HAP-1 (cell line): Measurements from ENCODE around the gene PLA2G4B.

Source experiments
- DNase-seq, 2 experiments: peaks; one replicate each; pipeline ENCODE4 v3.0.0-alpha.2; 2016 to 2020; ENCODE audit warnings: low spot score in 2 of 2
- H3K27me3 ChIP-seq: fragments of 250-450 bp; sonication (Bioruptor Pico); 2 replicates; pipeline ENCODE4 v1.5.1; 2020; ENCODE audit warnings: low read depth, mild to moderate bottlenecking, moderate library complexity
- H3K36me3 ChIP-seq: fragments of 250-450 bp; sonication (Bioruptor Pico); replicated peaks from 2 replicates; pipeline ENCODE4 v1.5.1; 2020; ENCODE audit warnings: mild to moderate bottlenecking
- H3K4me1 ChIP-seq: fragments of 250-450 bp; sonication (Bioruptor Pico); 2 replicates; pipeline ENCODE4 v1.5.1; 2020; ENCODE audit warnings: mild to moderate bottlenecking
- H3K4me3 ChIP-seq: fragments of 250-450 bp; sonication (Bioruptor Pico); 2 replicates; pipeline ENCODE4 v1.5.1; 2020; ENCODE audit warnings: mild to moderate bottlenecking, moderate library complexity
- H3K9me3 ChIP-seq: fragments of 250-450 bp; sonication (Bioruptor Pico); 2 replicates; pipeline ENCODE4 v1.5.1; 2020; ENCODE audit warnings: mild to moderate bottlenecking, moderate library complexity
- in situ Hi-C: fragments of 300-500 bp; cut with MboI; formaldehyde crosslinking; loops from 3 replicates; pipeline ENCODE4 v1.14.3; 2020; ENCODE audit warnings: low sequenced_read_pairs, inconsistent platforms, mixed read lengths

Gene PLA2G4B

DNA sequence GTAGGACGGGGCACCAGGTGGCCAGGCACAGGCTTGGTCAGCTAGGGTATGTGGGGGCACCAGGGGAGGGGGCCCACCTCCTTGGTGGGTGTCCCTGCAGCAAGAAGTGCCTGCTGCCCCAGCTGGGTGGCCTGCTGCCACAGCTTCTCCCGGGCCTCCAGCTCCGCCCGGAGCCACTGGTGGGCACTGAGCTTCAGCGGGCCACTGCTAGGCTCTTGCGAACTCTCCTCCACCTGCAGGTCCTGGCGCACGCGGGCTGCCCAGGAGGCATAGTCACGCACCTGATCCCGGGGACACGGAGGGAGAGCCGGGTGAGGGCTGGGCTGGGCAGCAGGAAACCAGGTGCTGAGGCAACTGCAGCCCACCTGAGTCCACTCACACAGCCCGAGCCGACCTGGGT lies 29.7 kb downstream of the PLA2G4B start:
- in situ Hi-C loops = no loop called here
- no peaks in the 10 kb centered on the region for H3K9me3 ChIP-seq
- H3K4me1 ChIP-seq = no peaks in the 10 kb centered on the region
- DNase-seq = no peak
- no peaks in the 10 kb centered on the region; the same call in 1 of the 2 replicates for H3K27me3 ChIP-seq
- H3K36me3 ChIP-seq = no peaks in the 10 kb centered on the region
- no peak overlapping the region for H3K4me3 ChIP-seq

- H3K27me3 ChIP-seq = no peaks in the 10 kb centered on the region; the same call in 1 of the 2 replicates
- in situ Hi-C loops = no loop called here
- no peaks in the 10 kb centered on the region for H3K9me3 ChIP-seq
- H3K36me3 ChIP-seq = no peaks in the 10 kb centered on the region
- no peak for DNase-seq
- H3K4me1 ChIP-seq = no peaks in the 10 kb centered on the region
- H3K4me3 ChIP-seq = no peak overlapping the region
Observed at GRCh38 chr15:41869770-41870688, 31.4 kb downstream of the PLA2G4B start.

DNA sequence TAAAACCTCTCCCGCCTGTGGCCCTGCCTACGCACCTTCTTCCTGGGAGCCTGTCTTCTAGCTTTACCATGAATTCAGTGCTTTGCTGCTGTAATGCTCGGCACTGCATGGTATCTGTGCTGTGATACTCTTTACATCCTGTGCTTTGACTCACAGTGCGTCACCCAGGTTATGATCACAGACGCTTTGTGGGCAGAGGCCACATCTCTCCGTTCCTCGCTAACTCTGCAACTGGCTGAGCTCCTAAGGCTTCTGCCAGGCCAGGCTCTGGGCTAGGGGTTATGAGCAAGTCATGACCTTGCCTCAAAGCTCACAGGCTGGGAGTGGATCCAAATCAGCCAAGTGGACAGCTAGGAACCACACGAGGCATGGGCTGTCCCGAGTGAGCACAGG lies 32.0 kb downstream of the PLA2G4B start:
- no peak overlapping the region for H3K4me3 ChIP-seq
- no peaks in the 10 kb centered on the region for H3K36me3 ChIP-seq
- no peaks in the 10 kb centered on the region for H3K4me1 ChIP-seq
- no peaks in the 10 kb centered on the region; the same call in 1 of the 2 replicates for H3K27me3 ChIP-seq
- H3K9me3 ChIP-seq = no peaks in the 10 kb centered on the region
- in situ Hi-C loops = no loop called here
- DNase-seq = no peak

DNA sequence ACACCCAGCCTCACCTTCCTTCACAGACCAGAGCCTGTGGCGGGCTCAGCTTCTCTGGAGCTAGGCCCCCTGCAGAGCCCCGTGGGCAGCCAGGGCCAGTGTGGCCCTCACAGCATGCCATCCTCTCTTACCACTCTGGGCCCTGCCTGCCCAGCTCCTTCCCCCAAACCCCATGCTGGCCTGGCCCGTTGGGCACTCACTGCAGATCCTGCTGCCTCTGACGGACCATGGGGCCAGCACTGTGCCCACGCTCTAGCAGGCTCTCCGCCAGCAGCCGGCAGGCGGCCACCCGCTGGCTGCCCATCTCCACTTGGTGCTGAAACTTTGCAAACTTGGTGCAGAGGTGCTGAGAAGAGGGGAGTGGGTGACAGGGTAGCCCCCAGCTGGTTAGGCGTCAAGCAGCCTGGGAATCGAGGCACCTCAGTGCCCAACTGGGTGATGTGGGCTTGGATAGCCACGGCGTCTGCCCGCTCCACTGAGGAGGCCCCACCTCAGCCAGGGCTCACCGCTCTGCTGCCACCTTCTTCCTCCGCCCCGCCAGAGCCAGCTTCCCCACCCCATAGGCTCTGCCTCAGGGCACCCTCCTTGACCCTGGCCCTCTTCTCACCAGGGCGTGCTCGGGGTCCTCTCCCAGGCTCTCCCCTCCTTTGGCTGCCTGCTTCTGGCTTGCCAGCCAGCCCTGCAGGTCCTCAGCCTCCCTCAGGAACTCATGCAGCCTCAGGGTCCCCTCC lies 32.7 kb downstream of the PLA2G4B start:
- Histone ChIP-seq H3K27me3 (no peaks in the 10 kb centered on the region; the same call in 1 of the 2 replicates), H3K9me3 (no peaks in the 10 kb centered on the region), H3K4me1 (no peaks in the 10 kb centered on the region), H3K4me3 (no peak overlapping the region), H3K36me3 (no peaks in the 10 kb centered on the region)
- DNase-seq = no peak
- in situ Hi-C loops = no loop called here

- Histone ChIP-seq H3K27me3 (no peaks in the 10 kb centered on the region; the same call in 1 of the 2 replicates), H3K9me3 (no peaks in the 10 kb centered on the region), H3K4me1 (no peaks in the 10 kb centered on the region), H3K36me3 (no peaks in the 10 kb centered on the region), H3K4me3 (no peak overlapping the region)
- in situ Hi-C loops = no loop called here
- DNase-seq = no peak
Observed at GRCh38 chr15:41872166-41872747, 33.6 kb downstream of the PLA2G4B start.

GRCh38 chr15:41873711-41874110 lies 35.1 kb downstream of the PLA2G4B start:
- H3K36me3 ChIP-seq = no peaks in the 10 kb centered on the region
- in situ Hi-C loops = no loop called here
- no peaks in the 10 kb centered on the region for H3K4me1 ChIP-seq
- no peak overlapping the region for H3K4me3 ChIP-seq
- no peaks in the 10 kb centered on the region; the same call in 1 of the 2 replicates for H3K27me3 ChIP-seq
- H3K9me3 ChIP-seq = no peaks in the 10 kb centered on the region
- no peak for DNase-seq

DNA sequence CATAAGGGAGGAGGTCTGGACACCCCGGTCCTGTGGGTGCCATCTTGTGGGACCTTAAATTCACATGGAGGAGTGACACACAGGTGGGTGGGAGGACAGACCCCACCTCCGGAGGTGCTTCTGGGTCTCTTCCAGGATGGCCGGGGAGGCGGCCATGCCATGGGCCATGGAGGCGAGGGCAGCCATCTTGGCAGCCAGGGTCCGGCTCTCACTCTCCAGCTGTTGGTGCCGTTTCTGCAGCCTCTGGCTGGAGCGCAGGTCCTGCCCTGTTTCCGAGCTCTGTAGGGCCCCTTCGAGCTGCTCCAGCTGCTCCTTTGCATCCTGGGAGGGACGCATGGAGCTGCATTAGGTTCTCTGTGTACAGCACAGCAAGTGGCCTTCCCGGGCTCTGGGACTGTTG lies 36.1 kb downstream of the PLA2G4B start:
- Histone ChIP-seq H3K9me3 (no peaks in the 10 kb centered on the region), H3K4me1 (no peaks in the 10 kb centered on the region), H3K4me3 (no peak overlapping the region), H3K27me3 (no peaks in the 10 kb centered on the region; the same call in 1 of the 2 replicates), H3K36me3 (no peaks in the 10 kb centered on the region)
- no peak for DNase-seq
- in situ Hi-C loops = no loop called here

DNA sequence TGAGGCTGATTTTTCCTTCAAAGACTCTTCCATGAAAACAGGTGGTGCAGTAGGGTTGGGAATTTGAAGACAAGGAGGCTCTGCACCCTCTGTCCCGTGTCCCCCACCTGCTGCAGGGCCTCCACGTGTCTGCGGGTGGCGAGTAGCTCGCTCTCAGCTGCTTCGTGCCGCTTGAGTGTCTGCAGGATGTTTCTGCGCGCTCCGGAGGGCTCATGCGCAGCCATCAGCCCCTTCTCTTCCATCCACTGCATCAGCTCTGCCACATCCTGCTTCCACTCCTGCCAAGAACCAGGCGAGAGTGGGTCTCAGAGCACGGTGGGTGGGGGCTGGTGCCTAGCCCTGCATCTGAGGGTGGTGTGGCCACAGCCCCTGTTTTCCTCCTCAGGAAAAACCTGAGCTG lies 37.4 kb downstream of the PLA2G4B start:
- no peak overlapping the region for H3K4me3 ChIP-seq
- no peaks in the 10 kb centered on the region for H3K36me3 ChIP-seq
- DNase-seq = no peak
- H3K4me1 ChIP-seq = no peaks in the 10 kb centered on the region
- no peaks in the 10 kb centered on the region; the same call in 1 of the 2 replicates for H3K27me3 ChIP-seq
- in situ Hi-C loops = no loop called here
- no peaks in the 10 kb centered on the region for H3K9me3 ChIP-seq

DNA sequence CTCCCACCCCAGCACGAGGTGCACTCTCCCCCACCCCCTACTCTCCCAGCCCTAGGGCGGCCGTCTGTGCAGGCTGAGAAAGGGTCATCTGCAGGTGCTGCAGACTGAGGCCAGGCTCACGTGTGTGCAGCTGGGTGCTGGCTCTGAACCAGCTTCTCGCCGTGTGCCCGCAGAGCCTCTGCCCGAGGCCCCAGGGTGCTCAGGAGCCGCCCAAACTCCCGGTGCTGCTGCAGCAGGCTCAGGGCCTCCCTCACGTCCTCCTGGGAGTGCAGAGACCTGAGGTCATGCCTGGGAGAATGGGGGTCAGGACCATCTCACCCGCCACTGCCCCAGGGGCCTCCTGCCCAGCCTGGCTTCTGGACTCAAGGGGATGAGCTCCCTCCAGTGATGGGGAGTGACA lies 38.0 kb downstream of the PLA2G4B start:
- H3K27me3 ChIP-seq = no peaks in the 10 kb centered on the region; the same call in 1 of the 2 replicates
- H3K9me3 ChIP-seq = no peaks in the 10 kb centered on the region
- no peak for DNase-seq
- no peaks in the 10 kb centered on the region for H3K4me1 ChIP-seq
- no peaks in the 10 kb centered on the region for H3K36me3 ChIP-seq
- H3K4me3 ChIP-seq = no peak overlapping the region
- in situ Hi-C loops = no loop called here

- H3K4me3 ChIP-seq = no peak overlapping the region
- H3K36me3 ChIP-seq = no peaks in the 10 kb centered on the region
- in situ Hi-C loops = no loop called here
- no peaks in the 10 kb centered on the region for H3K9me3 ChIP-seq
- no peaks in the 10 kb centered on the region for H3K4me1 ChIP-seq
- H3K27me3 ChIP-seq = no peaks in the 10 kb centered on the region; the same call in 1 of the 2 replicates
- no peak for DNase-seq
Observed at GRCh38 chr15:41877631-41878354, 39.1 kb downstream of the PLA2G4B start.

GRCh38 chr15:41878355-41878699 lies 39.7 kb downstream of the PLA2G4B start:
- Histone ChIP-seq H3K9me3 (no peaks in the 10 kb centered on the region), H3K4me3 (no peak overlapping the region), H3K36me3 (no peaks in the 10 kb centered on the region), H3K27me3 (no peaks in the 10 kb centered on the region; the same call in 1 of the 2 replicates), H3K4me1 (no peaks in the 10 kb centered on the region)
- in situ Hi-C loops = no loop called here
- no peak for DNase-seq

DNA sequence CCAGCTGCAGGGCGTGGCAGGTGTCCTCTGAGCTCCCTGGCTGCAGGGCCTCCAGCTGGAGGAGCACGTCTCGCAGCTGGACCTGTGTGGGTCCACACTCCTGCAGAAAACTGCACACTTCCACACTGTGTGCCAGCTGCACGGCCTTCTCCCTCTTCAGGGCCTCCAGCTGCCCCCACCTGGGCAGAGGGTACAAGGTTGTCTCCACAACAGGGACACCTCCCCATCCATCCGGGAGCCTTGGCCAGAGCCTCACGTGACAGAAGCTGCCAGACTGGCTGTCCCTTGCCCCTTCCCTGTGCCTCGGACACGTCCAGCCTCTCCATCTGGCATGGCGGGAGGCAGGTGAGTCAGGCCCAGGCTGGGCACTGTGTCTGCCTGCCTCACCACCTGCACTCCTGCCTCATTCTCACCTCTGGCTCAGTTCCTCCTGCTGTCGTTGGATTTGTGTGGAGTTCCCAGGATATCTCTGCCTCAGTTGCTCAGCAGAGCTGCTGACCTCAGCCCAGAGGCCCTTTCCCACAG lies 40.7 kb downstream of the PLA2G4B start:
- H3K4me1 ChIP-seq = no peaks in the 10 kb centered on the region
- in situ Hi-C loops = no loop called here
- H3K36me3 ChIP-seq = no peaks in the 10 kb centered on the region
- no peak overlapping the region for H3K4me3 ChIP-seq
- no peak for DNase-seq
- H3K9me3 ChIP-seq = no peaks in the 10 kb centered on the region
- H3K27me3 ChIP-seq = no peaks in the 10 kb centered on the region

DNA sequence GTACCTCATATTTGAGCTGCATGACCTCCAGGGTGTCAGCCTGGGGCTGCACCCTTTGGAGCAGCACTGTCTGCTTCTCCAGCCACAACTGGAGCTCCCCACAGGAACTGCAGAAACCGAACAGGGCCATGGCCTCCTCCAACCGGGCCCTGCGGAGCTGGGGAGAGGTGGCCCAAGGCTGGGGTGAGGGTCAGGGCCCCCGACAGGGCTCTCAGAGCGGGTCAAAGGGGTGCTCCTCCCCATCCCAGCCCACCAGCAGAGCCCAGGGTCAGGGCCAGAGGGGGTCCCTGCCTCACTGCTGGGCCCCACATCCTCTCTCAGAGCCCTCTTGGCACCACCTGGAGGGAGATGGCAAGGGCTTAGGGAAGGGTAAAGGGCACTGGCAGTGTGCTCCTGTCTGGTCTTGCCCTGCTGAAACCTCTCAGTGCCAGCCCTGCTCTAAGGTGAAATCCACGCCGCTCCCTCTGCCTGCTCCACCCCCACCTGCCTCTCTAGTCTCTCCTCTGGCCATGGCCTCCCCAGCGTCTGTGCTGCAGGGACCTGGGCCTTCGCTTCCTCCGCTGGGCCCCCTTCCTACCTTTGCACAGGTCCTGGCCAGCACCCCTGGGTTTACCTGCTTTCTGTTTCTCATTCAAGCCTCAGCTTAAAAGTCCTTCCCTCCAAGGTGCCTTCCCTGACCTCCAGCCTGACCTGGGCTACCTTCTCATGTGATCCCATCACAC lies 41.7 kb downstream of the PLA2G4B start:
- DNase-seq = no peak
- no peaks in the 10 kb centered on the region for H3K9me3 ChIP-seq
- no peaks in the 10 kb centered on the region for H3K4me1 ChIP-seq
- no peak overlapping the region for H3K4me3 ChIP-seq
- no peaks in the 10 kb centered on the region for H3K27me3 ChIP-seq
- H3K36me3 ChIP-seq = no peaks in the 10 kb centered on the region
- in situ Hi-C loops = no loop called here
